ENCODE results near the gene LRRC32.

LRRC32 gene

GRCh38 chr11:76702336-76703128, 32.0 kb upstream of the LRRC32 start:
- no peak overlapping the region for H2AFZ ChIP-seq (ENCODE audit: low read depth, low read length, severe bottlenecking)
- H3K27ac ChIP-seq (ENCODE audit: low read depth, low read length) = no peak overlapping the region

DNA sequence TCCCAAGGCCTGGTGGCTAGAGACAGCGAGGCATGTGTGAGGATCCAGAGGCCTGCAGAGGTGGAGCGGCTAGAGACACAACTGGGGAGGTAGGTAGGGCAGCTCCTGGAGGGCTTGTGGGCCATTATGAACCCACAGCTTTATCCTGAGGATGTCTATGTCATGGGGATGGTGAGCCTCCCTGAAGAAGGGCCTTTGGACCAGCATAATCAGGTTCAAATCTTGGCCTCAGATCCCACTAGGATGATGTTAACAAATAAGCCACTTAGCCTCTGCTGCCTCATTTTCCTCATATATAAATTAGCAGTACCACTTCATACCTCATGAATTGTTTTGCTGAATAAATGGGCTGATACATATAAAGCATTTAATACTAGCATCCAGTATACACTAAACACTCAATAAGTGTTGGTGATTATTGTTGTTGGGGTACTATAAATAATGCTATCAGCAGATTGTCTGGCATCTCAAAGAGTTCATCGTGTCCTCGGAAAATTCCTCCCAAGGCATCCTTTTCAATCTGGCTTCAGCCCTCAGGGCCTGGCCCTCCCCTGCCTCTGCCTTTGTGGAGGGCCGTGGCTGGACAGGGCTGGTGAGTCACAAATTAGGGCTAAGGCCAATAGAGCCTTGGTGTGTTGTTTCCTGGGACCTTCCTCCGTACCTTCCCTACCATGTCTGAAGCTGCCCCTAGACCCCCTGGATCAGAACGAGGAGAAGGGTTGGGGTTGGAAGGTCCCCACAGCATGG, 30.9 kb upstream of the LRRC32 start:
- Histone ChIP-seq H3K36me3 (ENCODE audit: low read length) (no peaks in the 10 kb centered on the region), H3K9me2 (replicated peaks; ENCODE audit: insufficient read depth, low read length) (no peaks in the 10 kb centered on the region), H3K79me2 (ENCODE audit: insufficient read depth, low read length) (no peaks in the 10 kb centered on the region), H3K4me3 (ENCODE audit: insufficient read depth, low read length, poor library complexity, severe bottlenecking) (no peak overlapping the region), H3F3A (ENCODE audit: insufficient read depth) (no peaks in the 10 kb centered on the region), H3K27me3 (ENCODE audit: low read length) (no peaks in the 10 kb centered on the region), H3K4me2 (ENCODE audit: low read depth, low read length, poor library complexity, severe bottlenecking) (no peak overlapping the region), H4K20me1 (ENCODE audit: low read depth, low read length) (no peaks in the 10 kb centered on the region), H3K9me3 (ENCODE audit: insufficient read depth, low read length) (no peaks in the 10 kb centered on the region), H2AFZ (ENCODE audit: low read depth, low read length, severe bottlenecking) (no peak overlapping the region), H3K27ac (ENCODE audit: low read depth, low read length) (no peak overlapping the region), H3K9ac (ENCODE audit: low read length) (no peak overlapping the region)
- TF ChIP-seq CTCF (IDR thresholded peaks at IDR 0.05; ENCODE audit: insufficient read depth, low read length, poor library complexity, severe bottlenecking) (no peak), EZH2phosphoT487 (conservative IDR thresholded peaks at IDR 0.05; ENCODE audit: low read length) (no peak)

More at GRCh38 chr11:76702336-76703128, 32.0 kb upstream of the LRRC32 start:
- Histone ChIP-seq H3K9ac (ENCODE audit: low read length) (no peak overlapping the region), H3K9me2 (replicated peaks; ENCODE audit: insufficient read depth, low read length) (no peaks in the 10 kb centered on the region), H3K79me2 (ENCODE audit: insufficient read depth, low read length) (no peaks in the 10 kb centered on the region), H3K4me2 (ENCODE audit: low read depth, low read length, poor library complexity, severe bottlenecking) (no peak overlapping the region), H3F3A (ENCODE audit: insufficient read depth) (no peaks in the 10 kb centered on the region), H3K9me3 (ENCODE audit: insufficient read depth, low read length) (no peaks in the 10 kb centered on the region), H3K27me3 (ENCODE audit: low read length) (no peaks in the 10 kb centered on the region), H3K36me3 (ENCODE audit: low read length) (no peaks in the 10 kb centered on the region), H3K4me3 (ENCODE audit: insufficient read depth, low read length, poor library complexity, severe bottlenecking) (no peak overlapping the region), H4K20me1 (ENCODE audit: low read depth, low read length) (no peaks in the 10 kb centered on the region)
- no peak for TF ChIP-seq EZH2phosphoT487 (conservative IDR thresholded peaks at IDR 0.05; ENCODE audit: low read length)
- no peak for TF ChIP-seq CTCF (IDR thresholded peaks at IDR 0.05; ENCODE audit: insufficient read depth, low read length, poor library complexity, severe bottlenecking)

DNA sequence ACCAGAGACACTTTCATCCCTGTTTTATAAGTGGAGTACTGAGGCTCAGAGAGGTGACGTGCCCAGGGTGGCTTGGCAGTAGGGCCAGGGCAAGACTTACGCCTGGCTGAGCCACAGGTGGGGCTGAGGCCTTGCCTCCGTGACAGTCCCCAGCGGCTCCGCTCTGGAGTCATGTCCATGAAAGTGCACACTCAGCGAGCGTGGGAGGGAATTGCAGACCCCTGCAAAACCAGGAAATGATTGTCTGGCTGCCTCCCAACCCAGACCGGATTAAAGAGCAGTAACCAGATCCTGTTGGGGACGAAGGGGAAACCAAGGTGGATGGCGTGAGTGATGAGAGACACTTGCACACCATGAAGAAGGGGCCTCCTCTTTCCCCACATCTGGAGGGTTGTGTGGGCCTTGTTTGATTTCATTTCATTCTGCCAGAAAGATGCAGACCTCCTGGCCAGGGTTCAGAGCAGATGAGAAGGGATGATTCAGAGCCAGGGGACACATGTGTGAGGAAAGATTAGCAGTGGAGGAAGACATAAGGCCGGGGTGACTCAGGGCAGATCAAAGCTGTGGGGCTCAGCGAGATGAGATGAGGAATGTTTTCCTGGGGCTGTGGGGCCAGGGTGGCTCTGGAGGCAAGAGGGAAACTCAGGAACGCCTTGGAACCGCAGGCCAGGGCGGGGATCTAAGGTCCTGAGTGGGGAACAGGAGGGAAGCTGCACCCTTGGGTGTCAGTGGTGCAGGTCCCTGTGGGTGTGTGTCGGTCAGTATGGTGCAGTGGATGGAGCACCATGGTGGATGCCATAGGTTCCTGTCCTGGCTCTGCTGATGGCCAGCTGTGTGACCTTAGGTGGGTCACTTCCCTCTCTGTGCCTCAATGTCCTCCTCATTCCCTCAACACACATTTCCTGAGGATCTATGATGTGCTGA, 29.9 kb upstream of the LRRC32 start:
- no peak overlapping the region for H3K9ac ChIP-seq (ENCODE audit: low read length)
- H3K79me2 ChIP-seq (ENCODE audit: insufficient read depth, low read length) = no peaks in the 10 kb centered on the region
- H4K20me1 ChIP-seq (ENCODE audit: low read depth, low read length) = no peaks in the 10 kb centered on the region
- no peaks in the 10 kb centered on the region for H3K9me2 ChIP-seq (replicated peaks; ENCODE audit: insufficient read depth, low read length)
- no peak overlapping the region for H3K27ac ChIP-seq (ENCODE audit: low read depth, low read length)
- no peak for TF ChIP-seq EZH2phosphoT487 (conservative IDR thresholded peaks at IDR 0.05; ENCODE audit: low read length)
- no peak for TF ChIP-seq CTCF (IDR thresholded peaks at IDR 0.05; ENCODE audit: insufficient read depth, low read length, poor library complexity, severe bottlenecking)
- no peak overlapping the region for H2AFZ ChIP-seq (ENCODE audit: low read depth, low read length, severe bottlenecking)
- H3K36me3 ChIP-seq (ENCODE audit: low read length) = no peaks in the 10 kb centered on the region
- H3K4me2 ChIP-seq (ENCODE audit: low read depth, low read length, poor library complexity, severe bottlenecking) = no peak overlapping the region
- no peak overlapping the region for H3K4me3 ChIP-seq (ENCODE audit: insufficient read depth, low read length, poor library complexity, severe bottlenecking)
- H3K9me3 ChIP-seq (ENCODE audit: insufficient read depth, low read length) = no peaks in the 10 kb centered on the region
- no peaks in the 10 kb centered on the region for H3K27me3 ChIP-seq (ENCODE audit: low read length)
- no peaks in the 10 kb centered on the region for H3F3A ChIP-seq (ENCODE audit: insufficient read depth)
